HUES6 (cell line): ENCODE data around the gene PPP2R2D.
"Not testable (repeated sequence)": the region's sequence is repeated elsewhere in the genome, so short reads cannot be mapped to it uniquely, and the experiment has no call there.

ENCODE experiments used
- H3K27ac ChIP-seq: 2 replicates; pipeline ENCODE4 v1.7.0; 2013; ENCODE audit warnings: low read depth, mild to moderate bottlenecking, low read length, inconsistent platforms
- H3K27me3 ChIP-seq: 2 replicates; pipeline ENCODE4 v1.6.1; 2013; ENCODE audit warnings: low read length; ENCODE audit not compliant: control insufficient read depth, insufficient read depth
- H3K36me3 ChIP-seq: 2 replicates; pipeline ENCODE4 v1.6.1; 2013; ENCODE audit warnings: low read length; ENCODE audit not compliant: control insufficient read depth, insufficient read depth
- H3K4me1 ChIP-seq: 2 replicates; pipeline ENCODE4 v1.6.1; 2013; ENCODE audit warnings: low read length; ENCODE audit not compliant: control insufficient read depth, insufficient read depth
- H3K4me3 ChIP-seq: 2 replicates; pipeline ENCODE4 v1.5.1; 2013; ENCODE audit warnings: low read depth, low read length
- H3K9ac ChIP-seq: one replicate; pipeline ENCODE4 v1.6.1; 2013; ENCODE audit warnings: mild to moderate bottlenecking, low read length
- H3K9me3 ChIP-seq: 2 replicates; pipeline ENCODE4 v1.6.1; 2013; ENCODE audit warnings: low read depth, low read length; ENCODE audit not compliant: control insufficient read depth, insufficient read depth

The PPP2R2D gene

DNA sequence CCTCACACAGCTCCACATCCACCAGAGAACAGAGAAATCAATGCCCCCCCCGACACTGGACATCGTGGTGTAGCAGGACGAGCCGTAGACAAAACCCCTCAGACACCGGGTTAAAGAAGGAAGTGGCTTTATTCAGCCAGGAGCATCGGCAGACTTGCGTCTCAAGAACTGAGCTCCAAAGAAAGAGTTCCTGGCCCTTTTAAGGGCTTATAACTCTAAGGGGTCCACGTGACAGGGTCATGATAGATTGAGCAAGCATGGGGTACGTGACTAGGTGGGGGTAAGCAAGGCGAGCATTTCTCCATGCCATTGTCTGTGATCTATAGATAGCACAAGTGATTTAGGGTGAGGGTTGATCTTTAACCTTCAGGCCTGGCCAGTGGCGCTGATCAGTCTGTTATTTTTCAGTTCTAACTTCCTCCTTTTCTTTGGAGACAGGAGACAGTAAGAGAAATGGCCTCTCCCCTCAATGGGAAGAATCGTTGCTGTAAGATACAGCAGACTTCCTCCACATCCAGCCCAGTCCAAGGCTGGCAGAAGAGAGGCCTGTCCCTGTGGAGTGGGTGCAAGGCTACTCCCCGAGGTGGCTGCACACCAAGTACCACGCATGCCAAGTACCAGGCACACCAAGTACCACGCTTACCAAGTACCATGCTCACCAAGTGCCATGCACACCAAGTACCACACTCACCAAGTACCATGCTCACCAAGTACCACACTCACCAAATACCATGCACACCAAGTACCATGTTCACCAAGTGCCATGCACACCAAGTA lies 19.5 kb upstream of the PPP2R2D start:
- no peaks in the 10 kb centered on the region for H3K36me3 ChIP-seq
- no peak overlapping the region for H3K4me3 ChIP-seq
- no peak overlapping the region for H3K9ac ChIP-seq
- H3K9me3 ChIP-seq, result peaks cover 26% of the 10 kb centered on the region
- no peak overlapping the region for H3K27ac ChIP-seq
- H3K4me1 ChIP-seq, result peaks cover 4% of the 10 kb centered on the region
- H3K27me3 ChIP-seq, result no peaks in the 10 kb centered on the region

DNA sequence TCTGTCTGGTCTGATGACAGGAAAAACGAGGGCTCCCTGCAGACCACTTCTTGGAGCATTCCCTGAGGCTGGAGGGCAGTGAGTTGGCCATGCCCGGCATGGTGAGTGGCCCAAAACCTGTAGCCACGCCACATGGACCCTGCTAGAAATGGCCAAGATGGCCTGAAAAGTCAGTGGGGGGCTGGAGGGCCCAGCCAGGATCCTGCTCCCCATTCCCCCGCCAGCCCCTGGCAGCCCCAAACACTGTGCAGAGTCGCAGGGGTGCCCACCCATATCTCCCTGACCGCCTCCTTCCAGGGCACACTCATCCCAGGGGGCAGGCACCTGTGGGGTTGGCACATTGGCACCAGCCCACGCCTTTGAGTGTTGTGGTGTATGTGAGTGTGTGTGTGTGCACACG lies 18.7 kb upstream of the PPP2R2D start:
- Histone ChIP-seq H3K27ac (no peak overlapping the region), H3K9ac (no peak overlapping the region), H3K27me3 (no peaks in the 10 kb centered on the region), H3K4me1 (peaks cover 4% of the 10 kb centered on the region), H3K4me3 (no peak overlapping the region), H3K36me3 (no peaks in the 10 kb centered on the region), H3K9me3 (peaks cover 26% of the 10 kb centered on the region)

DNA sequence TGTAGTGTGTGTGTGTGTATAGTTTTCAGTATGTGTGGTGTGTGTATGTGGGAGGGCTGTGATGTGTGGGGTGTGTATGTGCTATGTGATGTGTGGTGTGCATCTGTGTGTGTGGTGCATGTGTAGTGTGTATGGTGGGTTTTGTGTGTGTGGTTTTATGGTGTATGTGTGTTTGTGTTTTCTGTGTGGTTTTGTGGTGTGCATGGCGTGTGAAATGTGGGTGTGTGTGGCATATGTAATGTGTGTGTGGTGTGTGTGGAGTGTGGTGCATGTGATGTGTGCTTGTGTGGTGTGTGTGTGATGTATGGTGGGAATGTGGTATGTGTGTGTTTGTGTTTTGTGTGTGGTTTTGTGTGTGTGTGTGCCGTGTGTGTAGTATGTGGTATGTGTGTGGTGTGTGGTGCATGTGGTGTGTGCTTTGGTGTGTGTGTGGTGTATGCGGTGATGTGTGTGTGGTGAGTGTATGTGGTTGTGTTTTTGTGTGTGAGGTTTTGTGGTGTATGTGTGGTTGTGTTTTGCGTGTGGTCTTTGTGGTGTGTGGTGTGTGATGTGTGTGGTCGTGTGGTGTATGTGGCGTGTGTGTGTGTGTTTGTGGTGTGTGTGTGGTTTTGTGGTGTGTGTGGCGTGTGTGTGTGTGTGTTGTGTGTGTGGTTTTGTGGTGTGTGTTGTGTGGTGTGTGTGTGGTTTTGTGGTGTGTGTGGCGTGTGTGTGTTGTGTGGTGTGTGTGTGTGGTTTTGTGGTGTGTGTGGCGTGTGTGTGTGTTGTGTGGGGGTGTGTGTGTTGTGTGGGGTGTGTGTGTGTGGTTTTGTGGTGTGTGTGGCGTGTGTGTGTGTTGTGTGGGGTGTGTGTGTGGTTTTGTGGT lies 18.0 kb upstream of the PPP2R2D start:
- no peak overlapping the region for H3K9ac ChIP-seq
- H3K4me3 ChIP-seq, result no peak overlapping the region
- no peak overlapping the region for H3K27ac ChIP-seq
- peaks cover 26% of the 10 kb centered on the region for H3K9me3 ChIP-seq
- H3K36me3 ChIP-seq, result no peaks in the 10 kb centered on the region
- no peaks in the 10 kb centered on the region for H3K27me3 ChIP-seq
- H3K4me1 ChIP-seq, result peaks cover 4% of the 10 kb centered on the region

- H3K9me3 ChIP-seq, result peaks cover 26% of the 10 kb centered on the region
- not testable (repeated sequence) for H3K27ac ChIP-seq, H3K36me3 ChIP-seq, H3K4me3 ChIP-seq, H3K27me3 ChIP-seq, H3K4me1 ChIP-seq, H3K9ac ChIP-seq
Measured at GRCh38 chr10:131883621-131884393, 17.0 kb upstream of the PPP2R2D start.

- peaks cover 24% of the 10 kb centered on the region for H3K9me3 ChIP-seq
- H3K36me3 ChIP-seq, result no peaks in the 10 kb centered on the region
- no peak overlapping the region for H3K9ac ChIP-seq
- H3K27me3 ChIP-seq, result no peaks in the 10 kb centered on the region
- peak overlapping the region; percentile 24; the same call in 1 of the 2 replicates for H3K4me3 ChIP-seq
- H3K27ac ChIP-seq, result no peak overlapping the region
- peaks cover 5% of the 10 kb centered on the region for H3K4me1 ChIP-seq
Measured at GRCh38 chr10:131885391-131886165, 15.2 kb upstream of the PPP2R2D start.

DNA sequence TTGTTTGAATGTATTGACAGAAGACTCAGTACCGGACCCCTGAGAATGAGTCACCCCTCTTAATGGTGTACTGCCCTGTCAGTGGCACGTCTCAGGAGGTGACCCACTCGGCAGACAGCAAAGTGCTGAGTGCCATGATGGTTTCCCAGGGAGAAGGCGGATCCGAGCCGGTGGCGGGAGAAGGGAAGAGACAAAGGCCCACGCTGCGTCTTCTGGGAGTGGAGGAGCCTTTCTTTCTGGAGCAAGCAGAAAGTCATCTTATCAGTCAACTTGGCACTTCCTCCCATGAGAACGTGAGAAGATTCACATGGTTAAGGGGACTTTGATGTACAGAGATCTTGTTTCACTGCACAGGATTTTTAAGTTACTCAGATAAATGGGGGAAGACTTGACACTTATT lies 14.6 kb upstream of the PPP2R2D start:
- Histone ChIP-seq H3K9ac (no peak overlapping the region), H3K36me3 (no peaks in the 10 kb centered on the region), H3K4me1 (peaks cover 10% of the 10 kb centered on the region), H3K4me3 (no peak overlapping the region), H3K27me3 (no peaks in the 10 kb centered on the region), H3K27ac (no peak overlapping the region), H3K9me3 (peaks cover 18% of the 10 kb centered on the region)

DNA sequence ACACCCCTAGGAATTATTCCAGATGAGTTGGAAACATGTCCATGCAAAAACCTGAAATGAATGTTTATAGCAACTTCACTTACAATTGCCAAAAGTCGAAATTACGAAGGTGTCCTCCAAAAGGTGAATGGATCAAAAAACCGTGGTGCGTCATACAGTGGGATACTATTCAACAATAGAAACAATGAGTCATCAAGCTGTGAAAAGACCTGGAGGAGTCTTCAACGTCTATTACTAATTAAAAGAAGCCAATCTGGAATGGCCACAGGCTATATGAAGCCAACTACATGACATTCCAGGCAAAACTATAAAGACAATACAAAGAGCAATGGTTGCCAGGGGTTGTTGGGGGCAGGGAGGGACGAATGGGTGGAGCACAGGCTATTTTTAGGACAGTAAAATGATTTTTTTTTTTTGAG lies 12.6 kb upstream of the PPP2R2D start:
- Histone ChIP-seq H3K4me1 (peaks cover 10% of the 10 kb centered on the region), H3K4me3 (no peak overlapping the region), H3K36me3 (no peaks in the 10 kb centered on the region), H3K9me3 (no peaks in the 10 kb centered on the region), H3K9ac (no peak overlapping the region), H3K27ac (no peak overlapping the region), H3K27me3 (no peaks in the 10 kb centered on the region)

DNA sequence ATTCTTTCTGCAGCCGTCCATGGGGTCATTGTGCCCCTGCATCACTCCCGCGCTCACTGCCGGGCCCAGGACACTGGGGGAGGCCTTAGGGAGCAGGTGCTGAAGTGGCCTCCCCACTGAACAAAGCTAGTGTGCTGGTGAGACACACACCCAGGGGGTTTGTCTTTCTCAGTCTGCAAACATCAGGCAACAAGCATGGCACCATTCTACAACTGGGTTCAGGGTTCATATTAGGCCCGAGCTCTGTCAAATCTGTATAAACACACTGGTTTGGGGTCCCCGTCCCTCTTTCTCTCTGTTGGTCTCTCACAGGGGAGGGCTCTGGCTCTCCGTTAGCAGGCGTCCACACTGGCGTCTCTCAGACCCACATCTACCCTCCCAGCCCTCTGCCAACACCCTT lies 11.1 kb upstream of the PPP2R2D start:
- peaks cover 10% of the 10 kb centered on the region for H3K4me1 ChIP-seq
- no peaks in the 10 kb centered on the region for H3K36me3 ChIP-seq
- H3K9ac ChIP-seq, result no peak overlapping the region
- no peak overlapping the region for H3K27ac ChIP-seq
- no peak overlapping the region for H3K4me3 ChIP-seq
- no peaks in the 10 kb centered on the region for H3K27me3 ChIP-seq
- no peaks in the 10 kb centered on the region for H3K9me3 ChIP-seq

GRCh38 chr10:131890276-131891195 lies 10.3 kb upstream of the PPP2R2D start:
- Histone ChIP-seq H3K9me3 (no peaks in the 10 kb centered on the region), H3K4me1 (peaks cover 9% of the 10 kb centered on the region), H3K27ac (no peak overlapping the region), H3K27me3 (no peaks in the 10 kb centered on the region), H3K9ac (no peak overlapping the region), H3K36me3 (no peaks in the 10 kb centered on the region), H3K4me3 (no peak overlapping the region)
